GM18868 (cell line): Measurements from ENCODE around the gene MORN1.
A peak's percentile ranks its signal among the peaks of the same experiment; 100 is the strongest.
"Not testable (repeated sequence)": the region's sequence is repeated elsewhere in the genome, so short reads cannot be mapped to it uniquely, and the experiment has no call there.

Source experiments
- ATAC-seq: cut with Tn5 transposase; IDR thresholded peaks from one replicate; pipeline ENCODE4 v1.9.1; 2021; ENCODE audit warnings: mild to moderate bottlenecking, moderate library complexity; ENCODE audit not compliant: unreplicated experiment

Gene MORN1

DNA sequence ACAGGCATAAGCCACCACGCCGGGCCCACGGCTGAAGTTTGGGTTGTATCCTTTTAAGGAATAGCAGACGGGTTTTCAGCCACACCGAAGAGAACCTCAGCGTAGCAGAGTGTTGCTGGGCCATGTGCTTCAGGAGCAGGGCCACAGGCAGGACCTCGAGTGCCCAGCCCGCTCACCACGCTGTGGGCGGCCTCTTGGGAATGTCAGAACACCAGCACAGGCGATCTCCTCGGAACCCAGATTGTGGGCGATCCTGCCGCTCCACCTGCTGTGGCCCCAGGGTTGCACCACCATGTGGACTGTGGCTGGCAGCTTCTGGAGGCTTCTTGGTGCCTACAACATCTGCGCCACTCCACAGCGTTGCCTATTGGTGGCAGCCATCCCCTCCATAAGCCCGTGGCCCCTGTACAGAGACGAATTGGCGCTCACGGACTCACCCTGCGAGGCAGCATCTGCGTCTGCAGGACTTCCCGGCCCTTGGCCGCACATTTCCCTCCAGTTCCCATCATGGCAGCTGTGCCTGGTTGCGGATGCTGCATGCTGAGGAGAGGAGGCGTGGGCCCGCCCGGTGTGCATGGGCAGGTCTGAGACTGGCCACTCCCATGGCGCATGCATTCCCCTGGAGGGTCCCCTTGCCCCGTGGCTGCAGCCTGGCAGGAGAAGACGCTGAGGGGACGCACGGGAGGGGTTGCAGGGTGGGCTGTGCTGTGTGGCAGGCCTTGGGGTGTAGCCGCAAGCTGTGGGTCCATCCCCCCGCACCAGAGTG is 93.9 kb downstream of the MORN1 start:
- no peak for ATAC-seq

DNA sequence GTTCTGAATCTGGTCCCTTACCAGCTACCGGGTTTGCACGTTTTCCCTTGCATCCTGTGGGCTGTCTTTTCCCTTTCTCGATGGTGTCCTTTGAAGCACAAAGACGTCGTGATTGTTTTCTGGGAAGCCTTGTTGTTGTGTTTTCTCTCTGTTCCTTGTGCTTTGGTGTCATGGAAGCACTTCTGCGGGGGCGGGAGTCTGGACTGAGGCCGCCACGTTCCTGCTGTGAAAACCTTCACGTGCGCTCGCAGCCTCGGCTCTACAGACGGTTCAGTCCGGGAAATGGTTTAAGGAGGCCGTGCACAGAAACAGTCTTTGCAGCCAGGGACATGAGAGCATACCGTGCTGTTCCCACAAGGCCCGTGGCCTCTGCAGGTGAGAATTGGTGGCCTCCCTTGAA is 94.7 kb downstream of the MORN1 start:
- no peak for ATAC-seq

DNA sequence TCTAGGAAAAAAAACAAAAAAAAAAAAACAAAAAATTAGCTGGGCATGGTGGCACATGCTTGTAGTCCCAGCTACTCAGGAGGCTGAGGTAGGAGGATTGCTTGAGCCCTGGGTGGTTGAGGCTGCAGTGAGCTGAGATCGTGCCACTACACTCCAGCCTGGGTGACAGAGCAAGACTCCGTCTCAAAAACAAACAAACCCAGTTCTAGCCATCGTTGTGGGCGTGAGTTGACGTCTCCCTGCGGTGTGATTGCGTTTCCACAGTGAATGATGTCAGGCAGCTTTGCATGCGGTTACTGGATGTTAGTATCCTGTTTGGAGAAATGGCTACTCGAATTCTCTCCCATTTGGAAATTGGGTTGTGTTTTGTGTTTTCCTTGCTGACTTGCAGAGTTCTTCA is 95.1 kb downstream of the MORN1 start:
- ATAC-seq: not testable (repeated sequence)

- ATAC-seq: no peak
These were observed 95.8 kb downstream of the MORN1 start for GRCh38 chr1:2295526-2295925.

- ATAC-seq: no peak
These were observed 96.7 kb downstream of the MORN1 start for GRCh38 chr1:2294725-2295078.

DNA sequence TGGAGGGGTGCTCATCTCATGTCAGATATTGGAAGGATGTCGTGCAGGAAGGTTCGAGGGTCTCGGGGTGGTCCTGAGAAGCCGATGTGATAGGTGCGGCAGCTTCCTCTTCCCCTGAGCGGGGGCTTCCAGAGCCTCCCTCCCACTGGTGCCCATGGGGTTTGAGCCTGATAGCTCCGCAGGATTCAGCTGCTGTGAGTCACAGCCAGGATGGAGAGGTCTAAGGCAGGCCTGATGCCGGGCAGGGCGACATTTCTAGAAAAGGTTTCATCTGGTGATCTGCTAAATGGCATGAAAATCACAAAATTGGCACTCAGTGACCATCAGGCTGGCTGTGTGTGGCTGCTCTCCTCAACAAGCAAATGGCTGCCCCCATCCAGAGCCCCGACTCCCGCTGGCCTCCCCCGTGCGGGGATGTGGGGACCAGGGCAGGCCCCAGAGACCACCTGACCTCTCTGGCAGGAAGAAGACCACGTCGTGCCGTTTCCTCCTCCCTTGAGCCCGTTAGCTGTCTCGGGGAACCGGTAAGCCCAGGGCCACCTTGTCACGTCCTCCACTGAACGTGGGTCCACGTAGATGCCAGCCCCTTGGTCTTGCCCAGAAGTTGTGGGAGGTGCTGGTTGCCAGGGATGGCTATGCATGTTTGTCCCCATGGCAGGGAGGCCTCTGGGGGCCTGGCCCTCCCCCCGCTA is 97.2 kb downstream of the MORN1 start:
- no peak for ATAC-seq

GRCh38 chr1:2292725-2293450 is 98.5 kb downstream of the MORN1 start:
- no peak for ATAC-seq

GRCh38 chr1:2291577-2291976 is 99.8 kb downstream of the MORN1 start:
- no peak for ATAC-seq

GRCh38 chr1:2290595-2291510 is 100.5 kb downstream of the MORN1 start:
- ATAC-seq: peak; percentile 64

- peak; percentile 19 for ATAC-seq
These were observed 101.2 kb downstream of the MORN1 start for GRCh38 chr1:2290171-2290578.

DNA sequence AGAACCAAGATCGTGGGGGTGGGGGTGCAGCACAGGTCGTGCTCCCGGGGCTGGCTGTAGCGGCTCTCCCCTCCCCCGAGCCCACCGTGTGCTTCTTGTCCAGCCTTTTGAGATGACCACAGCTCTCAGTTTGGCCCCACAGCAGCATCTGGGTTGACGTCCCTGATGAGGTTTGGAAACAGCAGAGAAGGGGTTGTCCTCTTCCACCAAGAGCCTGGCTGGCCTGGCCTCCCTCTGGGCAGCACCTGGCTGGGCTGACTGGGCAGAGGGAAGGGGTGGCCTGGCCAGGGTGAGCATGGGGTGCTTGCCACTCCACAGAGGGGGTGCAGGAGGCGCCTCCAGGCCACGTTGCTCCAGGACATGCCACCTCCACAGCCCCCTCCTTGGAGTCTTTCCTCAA is 101.7 kb downstream of the MORN1 start:
- ATAC-seq: no peak

DNA sequence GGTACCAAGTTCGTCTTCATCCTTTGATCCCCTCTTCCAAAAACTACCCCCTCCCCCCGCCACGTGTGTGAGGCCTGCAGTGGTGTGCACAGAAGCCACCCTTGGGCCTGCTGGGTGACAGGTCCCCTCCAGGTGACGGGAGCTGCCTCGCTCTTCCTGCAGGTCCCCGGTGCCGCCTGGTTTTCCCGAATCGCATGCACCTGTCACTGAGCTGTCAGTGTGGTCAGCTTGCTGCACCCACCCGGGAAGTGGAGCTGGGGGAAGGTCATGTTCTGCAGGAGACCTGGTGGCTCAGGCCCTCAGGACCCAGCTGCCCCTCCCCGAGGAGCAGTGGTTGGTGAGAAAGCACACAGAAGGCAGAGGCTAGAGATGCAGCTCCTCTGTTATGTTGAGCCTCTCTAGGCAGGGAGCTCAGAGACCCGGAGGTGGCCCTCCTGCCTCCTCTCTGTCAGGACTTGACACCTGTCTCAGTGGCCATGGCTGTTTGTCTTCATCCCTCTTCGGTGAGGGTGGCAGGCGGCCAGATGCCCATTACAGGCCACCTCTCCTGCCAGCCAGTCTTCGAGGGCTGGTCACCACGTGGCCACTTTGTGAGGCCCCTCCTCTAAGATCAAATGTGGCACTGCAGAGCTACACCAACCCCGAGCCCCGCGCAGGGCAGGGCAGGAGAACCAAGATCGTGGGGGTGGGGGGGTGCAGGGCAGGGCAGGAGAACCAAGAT is 102.4 kb downstream of the MORN1 start:
- ATAC-seq: no peak

DNA sequence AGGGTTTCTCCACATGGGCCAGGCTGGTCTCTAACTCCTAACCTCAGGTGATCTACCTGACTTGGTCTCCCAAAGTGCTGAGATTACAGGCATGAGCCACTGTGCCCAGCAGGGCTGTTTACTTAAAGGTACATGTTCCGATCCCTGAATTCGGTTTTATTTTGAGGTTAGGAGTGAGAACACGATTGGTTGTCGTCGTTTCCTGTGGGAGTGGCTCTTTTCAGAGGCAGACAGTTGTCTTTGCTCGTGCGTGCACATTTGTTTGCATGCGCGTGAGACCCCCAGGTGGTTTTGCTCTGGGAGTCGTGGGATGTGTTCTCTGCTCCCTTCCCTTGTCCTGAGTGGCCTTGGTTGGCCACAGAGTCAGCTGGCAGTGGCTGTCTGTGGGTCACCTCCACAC is 103.0 kb downstream of the MORN1 start:
- no peak for ATAC-seq

DNA sequence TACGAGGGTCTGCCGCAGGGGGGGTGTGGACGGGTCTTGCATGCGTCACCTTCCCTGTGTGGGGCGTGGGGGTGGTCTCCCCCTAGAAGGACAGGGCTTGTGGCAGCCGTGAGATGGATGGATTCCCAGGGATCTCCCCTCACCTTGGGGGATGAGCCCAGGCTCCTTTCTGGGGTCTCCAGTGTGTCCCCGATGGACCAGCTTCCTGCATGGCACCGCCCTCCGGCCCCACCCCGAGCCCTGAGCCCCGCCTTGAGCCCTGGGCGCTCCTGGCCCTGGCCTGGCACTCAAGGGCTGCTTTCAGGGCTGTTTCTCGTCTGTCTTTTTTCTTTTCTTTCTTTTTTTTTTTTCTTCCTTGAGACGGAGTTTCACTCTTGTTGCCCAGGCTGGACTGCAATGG is 103.7 kb downstream of the MORN1 start:
- ATAC-seq: no peak

GRCh38 chr1:2286923-2287322 is 104.4 kb downstream of the MORN1 start:
- ATAC-seq: no peak

DNA sequence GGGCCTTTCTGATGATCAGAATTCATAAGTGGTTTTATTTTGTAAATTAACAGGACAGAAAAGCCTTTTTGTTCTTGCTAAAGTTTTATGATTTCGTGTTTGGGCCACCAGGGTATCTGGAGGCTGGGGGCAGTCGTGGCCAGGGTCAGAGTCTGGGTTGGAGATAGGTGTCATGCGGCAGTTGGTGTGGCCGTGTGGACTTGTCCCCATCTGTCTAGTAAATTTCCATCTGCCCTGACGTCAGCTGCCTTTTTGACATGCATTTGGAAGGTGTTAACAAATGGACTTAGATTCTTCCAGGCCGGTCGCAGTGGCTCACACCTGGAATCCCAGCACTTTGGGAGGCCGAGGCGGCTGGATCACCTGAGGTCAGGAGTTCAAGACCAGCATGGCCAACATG is 106.4 kb downstream of the MORN1 start:
- ATAC-seq: no peak

GRCh38 chr1:2283991-2284895 is 107.1 kb downstream of the MORN1 start:
- no peak for ATAC-seq

DNA sequence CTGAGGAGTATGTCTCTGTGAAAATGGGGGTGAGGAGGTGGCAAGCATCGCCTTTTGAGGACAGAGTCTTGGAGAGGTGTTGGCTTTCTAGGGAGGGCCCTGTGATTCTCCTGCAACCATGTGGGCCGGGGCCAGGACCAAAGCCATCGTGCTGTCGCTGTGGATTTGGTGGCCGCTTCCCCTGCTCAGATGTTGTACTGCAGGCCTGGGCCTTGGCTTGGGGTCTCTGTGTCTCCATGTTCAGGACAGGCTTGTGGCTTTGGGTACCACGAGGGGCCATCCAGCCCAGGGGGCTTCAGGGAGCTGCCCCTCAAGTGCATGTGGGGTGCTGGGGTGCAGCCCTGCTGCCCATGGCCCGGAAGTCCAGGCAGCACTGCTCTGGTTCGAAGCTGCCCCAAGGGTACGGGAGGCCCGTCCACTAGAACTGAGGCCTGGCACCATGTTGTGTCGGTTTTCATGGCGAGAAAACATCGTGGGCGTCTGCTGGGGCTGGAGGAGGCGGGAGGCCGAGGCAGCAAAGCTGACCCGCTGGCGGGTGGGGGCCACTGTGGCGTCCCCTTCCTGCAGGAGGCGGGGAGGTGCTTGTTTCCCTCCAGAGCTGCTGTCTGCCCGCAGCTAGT is 107.9 kb downstream of the MORN1 start:
- no peak for ATAC-seq
